OCI-LY3 (cell line): ENCODE measurements around the gene MGAT3.

Source experiments
- CTCF ChIP-seq: fragments of 200-600, 300-600 bp; sonication (generic); IDR thresholded peaks from 2 replicates; pipeline ENCODE4 v1.5.1; 2014; ENCODE audit warnings: antibody characterized with exemption, low read length, low read depth
- EZH2phosphoT487 ChIP-seq: fragments of 200-600 bp; shearing (Covaris generic); IDR thresholded peaks from 2 replicates; pipeline ENCODE4 v1.6.1; 2018; ENCODE audit warnings: antibody characterized with exemption, mixed run types, low read depth

- TF ChIP-seq CTCF (no peak), EZH2phosphoT487 (no peak)
Observed at GRCh38 chr22:39537975-39538374, 81.2 kb downstream of the MGAT3 start.
